ENCODE measurements around the gene PRDX5. TPM values are rescaled to one million over a fixed set of nuclear protein-coding genes. Genes with fewer than 3 reads are reported as not detected.

PRDX5 gene
- total RNA-seq, 4 donors from 2014 or later, result 179 to 260 (median 181) TPM

- no peaks in the 10 kb centered on the region for H3K36me3 ChIP-seq
- H3K27me3 ChIP-seq, result peaks cover 82% of the 10 kb centered on the region
- TF ChIP-seq CTCF (IDR thresholded peaks at IDR 0.05), result no peak
- TF ChIP-seq EP300 (IDR thresholded peaks at IDR 0.05), result no peak
- TF ChIP-seq POLR2AphosphoS5 (IDR thresholded peaks at IDR 0.05), result no peak
- no peak for TF ChIP-seq POLR2A (IDR thresholded peaks at IDR 0.05)
- no peaks in the 10 kb centered on the region for H3K9me3 ChIP-seq
- ATAC-seq, result no peak
- peak within 1 kb of the TSS; percentile 17 to 53 for H3K4me3 ChIP-seq
- 0% methylated on average over 4 to 6 of the region's 54 CpGs for WGBS, 2 donors (ENCODE audit: low coverage in 1 of 2)
- H3K4me1 ChIP-seq, result peaks cover 0 to 51% (median 17%) of the 10 kb centered on the region in 3 donors
- peak within 1 kb of the TSS in 2 of 4 donors; percentile 55 to 64 for H3K27ac ChIP-seq
These were observed 17.9 kb upstream of the PRDX5 start, which contains the start of gene CATSPERZ for GRCh38 chr11:64299847-64300648. Gene CATSPERZ, plus strand, starts transcription at chr11:64300358. Its CDS starts 53 bp downstream, at chr11:64300411.

DNA sequence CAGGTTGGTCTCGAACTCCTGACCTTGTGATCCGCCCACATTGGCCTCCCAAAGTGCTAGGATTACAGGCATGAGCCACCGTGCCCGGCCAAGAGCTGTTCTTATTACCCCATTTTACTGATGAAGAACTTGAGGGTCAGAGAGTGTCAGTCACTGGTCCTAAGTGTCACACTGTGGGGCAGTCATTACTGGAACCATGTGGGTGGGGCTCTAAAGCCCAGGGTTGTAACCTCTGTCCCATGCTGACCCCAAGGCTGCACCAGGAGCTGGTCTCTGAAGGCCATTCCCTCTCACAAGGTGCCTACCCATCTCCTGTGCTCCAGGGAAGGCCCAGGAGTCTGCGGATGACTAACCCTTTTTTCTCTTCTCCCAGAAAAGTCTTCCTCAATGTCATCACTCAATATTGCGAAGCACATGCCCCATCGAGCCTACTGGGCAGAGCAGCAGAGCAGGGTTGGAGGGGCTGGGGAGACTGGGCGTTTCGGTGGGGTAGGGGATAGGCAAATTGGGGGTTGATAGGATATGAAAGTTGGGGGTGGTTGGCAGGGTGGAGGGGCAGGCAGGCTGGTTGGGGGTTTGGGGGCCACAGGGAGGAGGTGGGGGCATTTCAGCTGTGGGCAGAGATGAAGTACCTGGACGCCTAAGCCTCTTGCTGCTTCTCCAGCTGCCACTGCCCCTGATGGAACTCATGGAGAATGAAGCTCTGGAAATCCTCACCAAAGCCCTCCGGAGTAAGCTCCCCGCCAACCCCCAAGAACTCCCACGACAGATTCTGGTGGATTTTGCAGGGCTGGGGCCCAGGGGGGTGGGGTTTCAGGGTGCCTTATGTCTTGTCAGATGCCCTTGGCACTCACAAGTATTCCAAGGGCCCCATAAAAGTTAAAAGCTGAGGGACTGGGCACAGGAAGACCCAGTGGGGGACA lies 14.6 kb upstream of the PRDX5 start:
- WGBS, 2 donors (ENCODE audit: low coverage in 1 of 2), result 60 to 71% methylated on average over 5 of the region's 13 CpGs
- Histone ChIP-seq H3K4me3 (peak overlapping the region in 1 of 2 donors; percentile 85), H3K27ac (peak overlapping the region; percentile 88 to 96 (median 94)), H3K36me3 (peaks cover 0 to 7% of the 10 kb centered on the region in 2 donors), H3K4me1 (peaks cover 0 to 74% (median 28%) of the 10 kb centered on the region in 3 donors), H3K27me3 (peaks cover 49% of the 10 kb centered on the region), H3K9me3 (no peaks in the 10 kb centered on the region)
- no peak for ATAC-seq
- TF ChIP-seq CTCF (IDR thresholded peaks at IDR 0.05) (no peak), POLR2A (IDR thresholded peaks at IDR 0.05) (no peak), POLR2AphosphoS5 (IDR thresholded peaks at IDR 0.05) (no peak), EP300 (IDR thresholded peaks at IDR 0.05) (no peak)

DNA sequence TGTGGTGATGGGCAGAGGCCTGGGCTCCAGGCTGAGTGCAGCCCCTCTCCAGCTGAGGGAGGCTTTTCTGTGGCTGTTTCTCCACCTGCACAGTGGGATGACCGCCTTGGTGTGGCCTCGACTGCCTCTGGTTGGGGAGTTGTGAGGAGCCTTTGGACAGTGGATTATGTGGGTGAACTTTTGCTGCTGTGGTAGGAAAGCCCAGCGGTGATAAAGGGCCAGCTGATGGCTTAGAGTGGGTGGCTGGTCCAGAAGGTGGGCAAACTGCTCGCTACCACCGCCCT lies 13.9 kb upstream of the PRDX5 start:
- 0 to 46% methylated on average over 1 to 2 of the region's 5 CpGs for WGBS, 2 donors (ENCODE audit: low coverage in 1 of 2)
- Histone ChIP-seq H3K27ac (peak overlapping the region; percentile 88 to 96 (median 94)), H3K9me3 (no peaks in the 10 kb centered on the region), H3K4me3 (peak overlapping the region; percentile 51 to 85), H3K36me3 (peaks cover 0 to 7% of the 10 kb centered on the region in 2 donors), H3K4me1 (peaks cover 0 to 72% (median 28%) of the 10 kb centered on the region in 3 donors), H3K27me3 (peaks cover 43% of the 10 kb centered on the region)
- TF ChIP-seq POLR2A (IDR thresholded peaks at IDR 0.05) (no peak), CTCF (IDR thresholded peaks at IDR 0.05) (no peak), EP300 (IDR thresholded peaks at IDR 0.05) (no peak), POLR2AphosphoS5 (IDR thresholded peaks at IDR 0.05) (no peak)
- ATAC-seq, result no peak

- H3K4me1 ChIP-seq, result peaks cover 0 to 67% (median 27%) of the 10 kb centered on the region in 3 donors
- H3K27ac ChIP-seq, result peak overlapping the region; percentile 88 to 96 (median 94)
- peak; percentile 52 for ATAC-seq
- H3K9me3 ChIP-seq, result no peaks in the 10 kb centered on the region
- H3K4me3 ChIP-seq, result peak overlapping the region; percentile 51 to 85
- peaks cover 0 to 7% of the 10 kb centered on the region in 2 donors for H3K36me3 ChIP-seq
- TF ChIP-seq CTCF (IDR thresholded peaks at IDR 0.05), result peak in 3 of 4 experiments; percentile 89 to 90 (median 89)
- no peak for TF ChIP-seq POLR2AphosphoS5 (IDR thresholded peaks at IDR 0.05)
- TF ChIP-seq POLR2A (IDR thresholded peaks at IDR 0.05), result peak in 1 of 2 donors; percentile 24
- no peak for TF ChIP-seq EP300 (IDR thresholded peaks at IDR 0.05)
- H3K27me3 ChIP-seq, result peaks cover 38% of the 10 kb centered on the region
- 0 to 1% methylated on average over 3 to 19 of the region's 46 CpGs for WGBS, 2 donors (ENCODE audit: low coverage in 1 of 2)
These were observed 13.4 kb upstream of the PRDX5 start for GRCh38 chr11:64304316-64305072.
